Activated gamma-delta T cell (primary cell): ENCODE measurements around the gene DAO.

Experiments used
- DNase-seq: peaks from one replicate; lab custom pipeline; 2025; lab: John Stamatoyannopoulos, UW

The DAO gene

DNA sequence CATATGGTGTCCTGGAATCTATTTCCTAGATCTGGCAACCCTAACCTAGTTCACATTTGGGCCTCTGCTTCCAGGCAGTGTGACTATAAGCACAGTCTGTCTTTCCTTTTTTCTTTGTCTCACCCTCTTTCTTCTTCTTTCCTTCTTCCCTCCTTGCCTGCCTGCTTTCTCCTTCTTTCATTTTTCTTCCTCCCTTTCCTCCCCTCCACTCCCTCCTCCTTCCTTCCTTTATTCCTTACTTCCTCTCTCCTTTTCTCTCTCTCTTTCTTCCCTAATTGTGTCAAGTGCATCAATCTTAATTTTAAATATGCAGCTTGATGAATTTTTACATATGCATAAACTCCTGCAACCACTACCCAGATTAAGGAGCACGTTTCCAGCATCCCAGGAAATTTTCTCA is 4.6 kb upstream of the DAO start:
- DNase-seq: no peak

GRCh38 chr12:108875682-108876361 is 4.1 kb upstream of the DAO start:
- no peak for DNase-seq

DNA sequence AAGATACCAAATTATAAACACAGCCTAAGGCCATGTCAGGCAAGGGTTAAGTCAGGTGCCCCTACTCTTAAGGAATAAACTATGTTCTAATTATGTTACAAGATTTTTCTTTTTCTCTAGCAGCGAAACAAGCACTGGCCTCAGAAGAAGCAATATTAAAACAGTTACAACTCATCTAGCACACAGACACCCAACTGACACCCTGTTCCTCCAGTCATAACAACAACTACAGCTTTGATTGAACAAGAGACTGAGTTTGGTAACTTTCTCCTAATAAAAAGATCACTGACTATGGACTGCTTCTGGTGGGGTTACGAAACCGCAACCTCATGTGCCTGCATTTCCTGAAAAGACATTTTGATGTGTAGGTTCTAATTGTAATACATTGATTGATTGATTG is 3.3 kb upstream of the DAO start:
- DNase-seq: no peak

DNA sequence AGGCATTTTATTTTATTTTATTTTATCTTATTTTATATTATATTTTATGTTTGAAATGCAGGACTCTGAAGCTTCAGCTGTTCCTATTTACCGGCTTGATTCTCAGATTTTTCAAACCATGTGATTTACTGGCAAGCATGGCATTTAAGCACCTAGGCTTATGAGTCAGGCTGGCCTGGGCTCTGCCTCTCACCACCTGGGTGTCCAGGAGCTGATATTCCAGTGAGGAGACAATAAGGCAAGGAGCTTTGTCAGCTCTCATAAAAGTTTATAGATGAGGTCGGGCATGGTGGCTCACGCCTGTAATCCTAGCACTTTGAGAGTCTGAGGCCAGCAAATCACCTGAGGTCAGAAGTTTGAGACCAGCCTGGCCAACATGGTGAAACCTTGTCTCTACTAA is 2.1 kb downstream of the DAO start:
- DNase-seq: no peak

DNA sequence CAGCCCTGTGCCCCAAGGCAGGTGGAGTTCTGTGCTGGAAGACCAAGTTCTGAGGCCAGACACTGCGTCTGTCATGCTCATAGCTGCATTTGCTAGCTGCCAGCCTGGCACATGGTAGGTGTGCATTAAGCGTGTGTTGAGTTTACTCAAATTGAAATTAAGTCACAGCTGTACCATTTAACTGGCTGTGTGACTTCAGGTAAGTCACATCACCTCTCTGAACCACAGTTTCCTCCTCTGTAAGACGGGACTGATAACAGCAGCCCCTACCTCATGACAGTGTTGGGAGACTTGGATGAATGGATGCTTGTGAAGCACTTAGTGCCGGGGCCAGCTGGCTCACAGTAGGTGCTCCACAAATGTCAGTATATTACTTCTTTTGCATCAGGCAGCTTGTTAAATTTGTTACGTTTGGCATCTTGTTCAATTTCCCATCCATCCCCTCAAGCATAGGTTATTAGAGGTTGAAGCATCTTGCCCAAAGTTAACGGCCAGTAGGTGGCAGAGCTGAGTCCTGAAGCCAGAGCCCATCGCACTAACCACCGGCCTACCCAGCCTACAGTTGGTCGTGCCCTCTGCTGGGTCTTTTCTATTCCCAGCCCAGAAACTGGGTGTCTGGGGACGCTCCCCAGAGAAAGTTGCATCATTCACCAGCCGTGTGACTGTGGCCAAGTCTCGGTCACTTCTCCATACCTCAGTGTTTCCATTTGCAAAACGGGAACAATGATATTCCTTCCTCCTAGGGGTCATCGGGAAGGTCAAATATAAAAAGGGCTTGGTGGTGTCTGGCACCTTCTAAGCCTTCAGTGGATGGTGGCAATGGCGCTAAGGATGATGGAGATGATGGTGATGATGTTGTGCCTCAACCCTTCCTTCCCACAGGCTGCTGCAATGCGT is 4.5 kb downstream of the DAO start:
- no peak for DNase-seq

GRCh38 chr12:108886873-108887629 is 7.2 kb downstream of the DAO start:
- DNase-seq: no peak

DNA sequence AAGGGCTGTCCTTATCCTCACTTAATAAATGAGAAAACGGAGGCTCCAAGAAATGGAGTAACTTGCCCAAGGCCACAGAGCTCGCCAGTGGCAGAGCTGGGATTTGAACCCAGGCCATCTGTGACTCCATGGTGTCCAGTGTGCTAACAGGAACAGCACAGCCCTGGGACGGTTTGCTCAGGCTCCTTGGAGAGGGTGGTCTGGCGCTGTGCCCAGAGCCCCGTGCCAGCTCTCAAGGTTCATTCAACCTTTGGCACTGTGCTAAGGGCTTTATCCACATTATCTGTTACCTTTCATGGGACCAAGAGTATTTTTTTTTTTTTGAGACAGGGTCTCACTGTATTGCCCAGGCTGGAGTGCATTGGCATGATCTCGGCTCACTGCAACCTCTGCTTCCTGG is 8.1 kb downstream of the DAO start:
- DNase-seq: no peak

DNA sequence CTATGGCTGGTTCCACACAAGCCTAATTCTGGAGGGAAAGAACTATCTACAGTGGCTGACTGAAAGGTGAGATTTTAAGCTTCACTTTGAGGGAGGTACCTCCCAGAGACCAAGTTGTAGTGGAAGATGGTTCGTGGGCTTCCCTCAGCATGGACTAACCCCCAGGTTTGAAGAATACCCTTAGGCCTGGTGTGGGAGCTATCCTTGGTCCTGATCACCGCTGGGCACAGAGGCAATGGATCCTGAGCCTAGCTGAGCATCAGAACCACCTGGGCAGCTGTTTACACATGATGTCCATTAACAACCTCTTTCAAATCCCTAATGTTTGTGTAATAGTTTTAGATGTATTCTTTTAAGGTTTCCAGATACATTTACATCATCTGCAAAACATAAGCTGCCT is 10.3 kb downstream of the DAO start:
- no peak for DNase-seq

DNA sequence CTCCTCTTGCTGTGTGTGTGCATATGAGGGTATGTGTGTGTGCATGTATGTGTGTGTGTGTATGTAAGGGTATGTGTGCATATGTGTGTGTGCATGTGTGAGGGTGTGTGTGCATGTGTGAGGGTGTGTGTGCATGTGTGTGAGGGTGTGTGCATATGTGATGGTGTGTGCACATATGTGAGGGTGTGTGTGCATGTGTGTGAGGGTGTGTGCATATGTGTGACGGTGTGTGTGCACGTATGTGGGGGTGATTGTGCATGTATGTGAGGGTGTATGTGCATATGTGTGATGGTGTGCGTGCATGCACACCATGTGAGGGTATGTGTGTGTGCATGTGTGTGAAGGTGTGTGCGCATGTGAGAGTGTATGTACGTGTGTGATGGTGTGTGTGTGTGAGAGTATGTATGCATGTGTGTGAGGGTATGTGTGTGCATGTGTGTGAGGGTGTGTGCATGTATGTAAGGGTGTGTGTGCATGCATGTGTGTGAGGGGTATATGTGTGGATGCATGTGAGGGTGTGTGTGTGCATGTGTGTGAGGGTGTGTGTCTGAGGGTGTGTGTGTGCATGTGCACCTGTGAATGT is 15.4 kb downstream of the DAO start:
- no peak for DNase-seq

- no peak for DNase-seq
These were observed 16.4 kb downstream of the DAO start for GRCh38 chr12:108896336-108896735.

DNA sequence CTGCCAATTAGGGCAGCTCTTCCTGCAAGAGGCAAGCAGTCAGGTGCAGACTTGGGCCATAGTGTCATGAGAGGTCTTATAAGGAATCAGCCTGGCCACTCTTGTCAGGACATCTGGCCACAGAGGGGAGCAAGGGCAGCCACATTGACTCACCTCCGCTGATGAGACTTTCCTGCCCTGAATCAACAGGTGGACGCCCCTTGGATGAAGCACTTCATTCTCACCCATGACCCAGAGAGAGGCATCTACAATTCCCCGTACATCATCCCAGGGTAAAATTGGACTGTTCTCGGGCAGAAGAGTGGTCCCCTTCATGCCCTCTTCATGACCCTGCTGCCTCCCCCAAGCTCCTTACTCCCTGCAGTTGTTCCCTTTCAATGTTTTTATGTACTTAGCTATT is 16.9 kb downstream of the DAO start:
- DNase-seq: no peak

GRCh38 chr12:108899145-108899544 is 19.3 kb downstream of the DAO start:
- no peak for DNase-seq

GRCh38 chr12:108905725-108906124 is 25.8 kb downstream of the DAO start:
- DNase-seq: no peak

DNA sequence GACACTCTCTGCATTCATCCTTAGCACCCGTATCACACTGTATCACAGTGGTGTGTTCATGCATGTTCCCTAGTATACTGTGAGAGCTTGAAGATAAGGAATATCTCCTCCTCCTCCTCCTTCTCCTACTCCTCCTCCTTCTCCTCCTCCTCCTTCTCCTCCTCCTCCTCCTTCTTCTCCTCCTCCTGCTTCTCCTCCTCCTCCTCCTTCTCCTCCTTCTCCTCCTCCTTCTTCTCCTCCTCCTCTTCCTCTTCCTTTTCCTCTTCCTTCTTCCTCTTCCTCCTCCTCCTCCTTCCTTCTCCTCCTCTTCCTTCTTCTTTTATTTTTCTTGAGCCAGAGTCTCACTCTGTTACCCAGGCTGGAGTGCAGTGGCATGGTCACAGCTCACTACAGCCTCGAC is 27.1 kb downstream of the DAO start:
- no peak for DNase-seq

DNA sequence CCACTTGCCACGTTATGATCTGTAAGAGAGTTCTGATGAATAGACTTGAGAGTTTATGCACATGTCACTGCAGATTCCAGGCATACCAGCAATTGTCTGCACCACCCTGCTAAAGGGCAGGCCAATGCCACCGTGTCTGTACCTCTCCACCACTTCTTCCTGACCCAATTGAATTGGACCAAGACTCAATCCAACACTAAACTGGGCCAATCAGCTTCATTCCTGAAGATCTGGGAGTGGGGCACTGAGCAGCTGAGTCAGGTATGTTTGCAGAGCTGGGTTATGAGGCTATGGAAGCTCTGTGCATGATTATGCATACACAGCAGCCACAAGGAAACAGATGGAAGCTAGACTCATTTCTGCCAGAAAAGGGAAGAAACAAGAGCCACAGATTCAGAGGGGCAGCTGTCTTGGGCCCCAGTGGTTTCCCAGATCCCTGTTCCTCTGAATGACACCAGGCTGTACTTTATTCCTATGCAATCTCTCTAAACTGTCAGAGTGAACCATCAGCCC is 28.0 kb downstream of the DAO start:
- no peak for DNase-seq

- DNase-seq: no peak
These were observed 30.4 kb downstream of the DAO start for GRCh38 chr12:108910336-108910735.

GRCh38 chr12:108911915-108912314 is 32.0 kb downstream of the DAO start:
- DNase-seq: no peak

DNA sequence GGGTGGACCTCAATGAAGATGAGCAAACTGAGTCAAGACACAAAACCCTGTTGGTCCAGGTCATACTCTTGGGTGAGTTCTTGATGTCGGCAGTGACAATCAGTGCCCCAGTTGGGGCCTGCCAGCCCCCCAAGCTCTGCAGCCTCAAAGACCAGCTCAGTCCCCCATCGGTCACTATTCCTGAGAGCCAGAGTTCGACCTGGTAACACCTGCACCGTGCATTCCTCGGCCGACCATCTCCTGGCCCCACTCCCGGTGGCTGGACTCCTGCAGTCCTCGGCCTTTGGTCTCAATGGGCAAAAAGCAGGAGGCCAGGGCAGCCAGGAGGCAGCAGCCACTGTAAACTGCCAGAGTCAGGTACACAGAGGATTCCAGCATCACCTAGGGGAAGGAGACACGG is 32.5 kb downstream of the DAO start:
- no peak for DNase-seq

DNA sequence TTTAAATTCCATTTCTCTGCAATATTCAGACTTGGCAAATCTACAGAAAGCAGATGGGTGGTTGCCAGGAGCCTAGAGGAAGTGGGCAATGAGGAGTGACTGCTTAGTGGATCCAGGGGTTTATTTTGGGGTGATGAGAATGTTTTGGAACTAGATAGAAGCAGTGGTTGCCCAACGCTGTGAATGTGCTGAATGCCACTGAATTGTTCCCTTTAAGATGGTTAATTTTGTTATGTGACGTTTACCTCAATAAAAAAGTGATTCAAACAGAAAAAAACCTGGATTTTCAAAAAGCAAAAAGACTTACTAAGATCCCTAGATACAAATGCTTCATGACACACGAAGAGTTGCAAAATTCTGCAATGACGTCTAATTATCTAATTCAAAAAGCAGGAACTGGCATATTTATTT is 34.2 kb downstream of the DAO start:
- no peak for DNase-seq

GRCh38 chr12:108915632-108916133 is 35.8 kb downstream of the DAO start:
- no peak for DNase-seq

- DNase-seq: no peak
These were observed 36.4 kb downstream of the DAO start for GRCh38 chr12:108916336-108916735.

- no peak for DNase-seq
These were observed 38.3 kb downstream of the DAO start for GRCh38 chr12:108918206-108918605.
